ENCODE data around the gene NATD1.

Gene NATD1

GRCh38 chr17:21263376-21263775 is 10.2 kb upstream of the NATD1 start:
- TF ChIP-seq, protein P1, sequence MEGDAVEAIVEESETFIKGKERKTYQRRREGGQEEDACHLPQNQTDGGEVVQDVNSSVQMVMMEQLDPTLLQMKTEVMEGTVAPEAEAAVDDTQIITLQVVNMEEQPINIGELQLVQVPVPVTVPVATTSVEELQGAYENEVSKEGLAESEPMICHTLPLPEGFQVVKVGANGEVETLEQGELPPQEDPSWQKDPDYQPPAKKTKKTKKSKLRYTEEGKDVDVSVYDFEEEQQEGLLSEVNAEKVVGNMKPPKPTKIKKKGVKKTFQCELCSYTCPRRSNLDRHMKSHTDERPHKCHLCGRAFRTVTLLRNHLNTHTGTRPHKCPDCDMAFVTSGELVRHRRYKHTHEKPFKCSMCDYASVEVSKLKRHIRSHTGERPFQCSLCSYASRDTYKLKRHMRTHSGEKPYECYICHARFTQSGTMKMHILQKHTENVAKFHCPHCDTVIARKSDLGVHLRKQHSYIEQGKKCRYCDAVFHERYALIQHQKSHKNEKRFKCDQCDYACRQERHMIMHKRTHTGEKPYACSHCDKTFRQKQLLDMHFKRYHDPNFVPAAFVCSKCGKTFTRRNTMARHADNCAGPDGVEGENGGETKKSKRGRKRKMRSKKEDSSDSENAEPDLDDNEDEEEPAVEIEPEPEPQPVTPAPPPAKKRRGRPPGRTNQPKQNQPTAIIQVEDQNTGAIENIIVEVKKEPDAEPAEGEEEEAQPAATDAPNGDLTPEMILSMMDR (IDR thresholded peaks at IDR 0.05; ENCODE audit: insufficient read depth, low read depth, low read length, missing control alignments): no peak
- H3K4me3 ChIP-seq (ENCODE audit: low read length): no peak overlapping the region
- DNase-seq (ENCODE audit: low read depth): peak; percentile 96

- H3K4me3 ChIP-seq (ENCODE audit: low read length): no peak overlapping the region
- DNase-seq (ENCODE audit: low read depth): no peak
- TF ChIP-seq, protein P1 (IDR thresholded peaks at IDR 0.05; ENCODE audit: insufficient read depth, low read depth, low read length, missing control alignments): no peak
These were observed 9.2 kb upstream of the NATD1 start for GRCh38 chr17:21262259-21262993.

- TF ChIP-seq, protein P1 (IDR thresholded peaks at IDR 0.05; ENCODE audit: insufficient read depth, low read depth, low read length, missing control alignments): no peak
- no peak for DNase-seq (ENCODE audit: low read depth)
- no peak overlapping the region for H3K4me3 ChIP-seq (ENCODE audit: low read length)
These were observed 5.4 kb upstream of the NATD1 start for GRCh38 chr17:21258593-21258992.

GRCh38 chr17:21253646-21254441 is 634 bp upstream of the NATD1 start:
- H3K4me3 ChIP-seq (ENCODE audit: low read length): peak overlapping the region; percentile 38
- TF ChIP-seq, protein P1 (IDR thresholded peaks at IDR 0.05; ENCODE audit: insufficient read depth, low read depth, low read length, missing control alignments): no peak
- DNase-seq (ENCODE audit: low read depth): peak; percentile 76

DNA sequence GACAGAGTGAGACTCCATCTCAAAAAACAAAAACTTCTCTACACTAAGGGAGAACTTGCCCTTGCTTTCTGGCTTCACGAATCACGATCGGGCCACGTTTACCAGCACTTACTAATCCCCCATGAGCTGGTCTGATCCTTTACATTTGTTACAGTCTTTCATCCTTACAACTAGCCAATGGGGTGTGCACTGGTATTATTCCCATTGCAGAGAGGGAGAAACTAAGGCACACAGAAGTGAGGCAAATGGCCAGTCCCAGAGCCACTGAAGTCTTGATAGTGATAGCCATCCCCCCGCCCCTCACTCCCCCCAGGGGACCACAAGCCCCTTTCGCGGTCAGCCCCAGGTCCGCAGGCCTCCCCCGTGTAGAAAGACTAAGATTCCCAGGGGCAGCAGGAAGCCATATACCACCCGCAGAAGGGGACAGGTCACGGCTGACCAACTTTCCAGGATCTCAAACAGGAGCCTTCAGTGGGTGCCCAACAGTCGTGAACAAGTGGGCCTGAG is 868 bp downstream of the NATD1 start:
- no peak for DNase-seq (ENCODE audit: low read depth)
- H3K4me3 ChIP-seq (ENCODE audit: low read length): peak overlapping the region; percentile 44
- TF ChIP-seq, protein P1 (IDR thresholded peaks at IDR 0.05; ENCODE audit: insufficient read depth, low read depth, low read length, missing control alignments): no peak

DNA sequence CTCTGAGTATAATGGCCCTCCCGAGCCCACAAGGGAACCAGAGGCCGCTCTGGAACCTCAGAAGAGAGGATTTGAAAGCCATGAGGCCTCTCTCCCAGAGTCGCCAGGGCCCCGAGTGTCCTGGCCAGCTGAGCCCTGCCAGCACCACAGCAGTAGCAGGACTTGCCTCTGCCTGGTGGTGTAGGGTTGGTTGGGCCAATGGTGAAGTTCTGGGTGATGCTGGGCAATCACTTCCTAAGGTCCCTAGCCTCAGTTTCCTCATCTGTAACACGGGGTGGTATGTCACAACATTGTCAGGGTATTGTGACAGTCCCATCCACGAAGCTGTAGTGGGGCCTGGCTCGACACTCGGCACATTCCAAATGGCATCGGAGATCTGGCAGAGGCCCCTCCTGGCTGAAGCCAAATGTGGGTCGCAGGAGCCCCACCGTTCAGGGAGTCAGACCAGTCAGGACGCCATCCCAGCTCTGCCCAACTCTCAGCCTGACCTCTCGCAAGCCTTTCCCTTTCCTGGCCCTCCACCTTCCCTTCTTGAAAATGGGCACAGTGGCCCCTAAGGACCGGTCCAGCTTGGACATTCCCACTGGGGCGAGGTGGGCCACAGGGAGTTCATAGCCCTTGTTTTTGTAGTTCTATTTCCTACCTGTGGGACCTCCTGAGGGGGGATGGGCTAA is 1.7 kb downstream of the NATD1 start:
- DNase-seq (ENCODE audit: low read depth): no peak
- TF ChIP-seq, protein P1 (IDR thresholded peaks at IDR 0.05; ENCODE audit: insufficient read depth, low read depth, low read length, missing control alignments): no peak
- no peak overlapping the region for H3K4me3 ChIP-seq (ENCODE audit: low read length)

All from epithelial cell of esophagus (primary cell).